Effector CD4-positive, alpha-beta T cell (primary cell): Measurements from ENCODE around the gene ATAD3C.
"Not testable (repeated sequence)": the region's sequence is repeated elsewhere in the genome, so short reads cannot be mapped to it uniquely, and the experiment has no call there.

Experiments
- DNase-seq: peaks from one replicate; pipeline ENCODE4 v3.0.0-alpha.2; 2020

ATAD3C gene

GRCh38 chr1:1451696-1452364 lies 2.3 kb downstream of the ATAD3C start:
- DNase-seq: no peak

DNA sequence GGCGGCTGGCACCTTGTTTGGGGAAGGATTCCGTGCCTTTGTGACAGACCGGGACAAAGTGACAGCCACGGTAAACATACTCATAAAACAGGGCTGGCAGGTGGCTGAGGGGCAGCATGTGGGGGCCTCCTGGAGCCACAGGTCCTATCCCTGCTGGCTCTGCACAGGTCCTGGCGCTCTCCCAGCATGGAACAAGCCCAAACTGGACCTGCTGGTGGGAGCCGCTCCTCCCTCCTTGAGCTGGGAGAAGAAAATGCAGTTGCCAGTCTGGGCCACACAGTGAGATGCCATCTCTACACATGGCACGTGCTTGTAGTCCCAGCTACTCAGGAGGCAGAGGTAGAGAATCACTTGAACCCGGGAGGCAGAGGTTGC lies 2.9 kb downstream of the ATAD3C start:
- DNase-seq: not testable (repeated sequence)

GRCh38 chr1:1452882-1453281 lies 3.4 kb downstream of the ATAD3C start:
- no peak for DNase-seq

DNA sequence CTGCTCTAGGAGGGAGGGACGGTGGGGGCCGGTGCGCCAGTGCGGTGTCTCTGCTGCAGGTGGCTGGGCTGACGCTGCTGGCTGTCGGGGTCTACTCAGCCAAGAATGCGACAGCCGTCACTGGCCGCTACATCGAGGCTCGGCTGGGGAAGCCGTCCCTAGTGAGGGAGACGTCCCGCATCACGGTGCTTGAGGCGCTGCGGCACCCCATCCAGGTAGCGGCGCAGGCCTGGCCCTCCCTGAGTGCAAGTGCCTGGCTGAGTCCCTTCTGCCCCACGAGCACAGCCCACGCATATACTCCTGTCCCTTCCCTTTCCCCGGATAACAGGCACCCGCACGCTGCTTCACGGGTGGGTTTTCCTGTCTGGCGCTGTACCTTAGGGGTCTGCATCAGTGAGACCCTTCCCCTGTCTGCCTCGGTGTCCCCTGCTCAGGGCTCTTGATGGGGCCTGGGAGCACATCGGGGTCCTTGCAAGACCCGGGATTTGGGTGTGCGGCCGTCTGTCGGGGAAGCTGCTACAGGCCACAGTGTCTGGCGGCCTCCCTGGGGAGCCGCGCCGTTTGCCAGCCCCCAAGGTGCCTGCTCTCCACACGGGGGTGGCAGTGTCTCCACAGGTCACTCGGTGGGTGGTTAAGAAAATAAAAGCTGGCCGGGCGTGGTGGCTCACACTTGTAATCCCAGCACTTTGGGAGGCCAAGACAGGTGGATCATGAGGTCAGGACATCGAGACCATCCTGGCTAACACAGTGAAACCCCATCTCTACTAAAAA lies 5.0 kb downstream of the ATAD3C start:
- not testable (repeated sequence) for DNase-seq

DNA sequence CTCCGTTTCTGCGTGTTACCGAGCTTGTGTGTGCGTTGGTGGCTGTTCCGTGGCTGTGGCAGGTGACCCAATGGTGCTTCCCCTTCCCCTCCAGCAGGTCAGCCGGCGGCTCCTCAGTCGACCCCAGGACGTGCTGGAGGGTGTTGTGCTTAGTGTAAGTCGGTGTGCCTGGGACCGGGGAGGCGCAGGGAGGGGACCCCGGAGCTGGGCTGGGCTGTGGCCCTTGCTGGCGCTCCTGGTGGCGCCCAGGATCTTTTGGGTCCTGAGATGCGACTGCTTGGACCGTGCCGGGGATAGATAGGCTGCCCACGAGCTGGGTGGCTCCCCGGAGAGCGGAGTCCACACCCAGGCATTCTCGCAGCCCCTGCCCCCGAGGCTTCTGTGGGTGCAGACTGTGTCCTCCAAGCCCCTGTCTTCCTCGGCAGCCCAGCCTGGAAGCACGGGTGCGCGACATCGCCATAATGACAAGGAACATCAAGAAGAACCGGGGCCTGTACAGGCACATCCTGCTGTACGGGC lies 5.9 kb downstream of the ATAD3C start:
- DNase-seq: no peak

GRCh38 chr1:1455934-1456333 lies 6.4 kb downstream of the ATAD3C start:
- DNase-seq: not testable (repeated sequence)

DNA sequence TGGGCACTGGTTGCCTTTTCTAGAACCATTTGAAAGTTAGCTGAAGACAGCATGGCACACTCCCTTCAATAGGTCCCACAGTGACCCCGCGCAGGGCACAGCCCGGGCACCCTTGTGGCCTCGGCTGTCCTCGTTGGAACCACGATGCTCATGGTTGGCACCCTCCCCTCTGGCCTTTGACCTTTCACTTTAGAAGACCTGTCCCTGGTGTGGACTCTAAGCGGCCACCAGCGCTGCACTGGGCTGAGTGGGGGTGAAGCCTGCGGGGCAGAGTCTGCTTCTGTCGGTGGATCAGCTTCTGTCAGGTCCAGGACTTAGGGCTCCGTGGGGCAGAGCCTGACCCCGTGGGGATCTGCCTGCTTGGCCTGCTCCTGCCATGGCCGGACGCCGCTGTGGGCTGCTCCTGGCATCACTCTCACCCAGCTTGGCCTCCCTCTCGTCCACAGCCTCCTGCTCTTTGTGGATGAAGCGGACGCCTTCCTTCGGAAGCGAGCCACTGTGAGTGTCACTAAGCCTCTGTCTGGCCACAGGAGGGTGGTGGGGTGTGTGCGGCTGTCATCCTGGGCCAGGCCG lies 7.3 kb downstream of the ATAD3C start:
- DNase-seq: not testable (repeated sequence)

DNA sequence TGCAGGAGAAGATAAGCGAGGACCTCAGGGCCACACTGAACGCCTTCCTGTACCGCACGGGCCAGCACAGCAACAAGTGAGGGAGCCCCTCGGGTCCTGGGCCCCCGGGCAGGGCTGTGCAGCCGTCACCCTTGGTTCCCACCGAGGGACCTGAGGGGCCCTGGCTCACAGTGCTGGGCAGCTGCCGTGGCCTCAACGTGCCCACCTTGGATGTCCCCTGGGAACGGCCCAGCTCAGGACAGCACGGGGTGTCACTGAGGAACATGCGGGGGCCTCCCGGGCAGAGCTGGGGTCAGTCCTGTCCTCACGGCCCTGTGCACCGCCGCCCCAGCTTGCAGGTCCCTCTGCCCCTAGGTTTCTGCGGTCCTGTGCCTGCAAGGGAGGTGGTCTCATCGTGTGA lies 9.7 kb downstream of the ATAD3C start:
- not testable (repeated sequence) for DNase-seq

GRCh38 chr1:1459711-1460110 lies 10.2 kb downstream of the ATAD3C start:
- DNase-seq: not testable (repeated sequence)

- DNase-seq: no peak
Observed at GRCh38 chr1:1460540-1461130, 11.1 kb downstream of the ATAD3C start.

DNA sequence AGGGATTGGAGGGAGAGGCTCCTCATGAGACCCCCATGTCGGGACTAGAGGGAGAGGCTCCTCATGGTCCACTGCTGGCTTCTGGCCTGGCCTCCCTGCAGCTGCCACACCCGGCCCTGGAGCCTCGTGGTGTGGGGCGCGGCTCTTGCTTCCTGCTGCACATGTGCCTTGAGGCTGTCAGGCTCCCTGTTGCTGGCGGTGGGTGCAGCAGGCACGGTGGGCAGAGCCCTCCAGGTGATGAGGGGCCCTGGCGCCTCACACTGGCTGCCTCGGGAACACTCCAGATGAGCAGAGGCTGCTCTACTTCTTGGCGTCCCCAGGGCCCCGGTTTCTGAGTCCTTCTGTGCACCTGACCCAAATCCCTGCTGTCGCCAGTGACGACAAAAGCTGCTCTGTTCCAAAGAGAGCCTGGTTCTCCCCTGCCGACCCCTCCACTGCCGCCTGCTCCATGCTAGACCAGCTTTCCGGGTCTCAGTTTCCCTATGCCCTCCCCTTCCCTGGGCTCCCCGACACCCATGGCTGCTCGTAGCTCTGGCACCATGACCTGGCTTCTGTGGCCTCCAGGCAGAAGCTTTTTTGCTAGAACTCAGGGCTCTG lies 12.3 kb downstream of the ATAD3C start:
- DNase-seq: no peak

- DNase-seq: no peak
Observed at GRCh38 chr1:1462318-1462966, 13.0 kb downstream of the ATAD3C start.

GRCh38 chr1:1463312-1463711 lies 13.8 kb downstream of the ATAD3C start:
- DNase-seq: no peak

DNA sequence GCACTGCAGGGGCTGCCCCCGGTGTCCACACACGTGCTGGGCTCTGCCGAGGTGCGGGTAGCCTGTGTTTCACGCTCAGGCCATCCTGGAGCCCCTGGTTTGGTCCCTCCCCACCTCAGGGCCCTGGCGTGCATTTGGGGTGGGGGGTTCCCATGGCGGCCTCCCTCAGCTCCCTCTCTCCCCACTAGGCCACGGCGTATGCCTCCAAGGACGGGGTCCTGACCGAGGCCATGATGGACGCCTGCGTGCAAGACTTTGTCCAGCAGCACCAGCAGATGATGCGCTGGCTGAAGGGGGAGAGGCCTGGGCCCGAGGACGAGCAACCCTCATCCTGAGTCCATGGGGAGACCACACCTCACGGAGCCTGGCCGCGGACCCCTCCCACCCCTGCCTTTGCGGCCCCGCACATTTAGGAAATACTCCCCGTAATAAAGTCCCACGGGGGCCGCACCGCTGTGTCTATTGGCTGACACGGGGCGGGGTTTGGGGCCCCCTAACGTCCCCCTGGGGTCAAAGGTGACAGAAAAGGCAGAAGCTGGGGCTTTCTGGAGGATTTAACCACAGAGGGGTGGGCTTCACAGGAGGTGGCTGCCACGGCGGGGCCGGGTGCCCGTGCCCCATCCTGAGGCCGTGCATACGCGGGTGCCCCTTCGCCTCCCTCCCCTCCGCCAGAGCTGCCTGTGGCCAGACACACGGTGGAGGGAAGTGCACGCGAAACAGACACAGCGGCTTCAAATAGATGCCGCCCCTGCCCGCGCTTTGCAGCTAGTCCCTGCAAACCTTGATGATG lies 18.9 kb downstream of the ATAD3C start:
- not testable (repeated sequence) for DNase-seq

GRCh38 chr1:1470626-1471388 lies 21.3 kb downstream of the ATAD3C start:
- DNase-seq: no peak

DNA sequence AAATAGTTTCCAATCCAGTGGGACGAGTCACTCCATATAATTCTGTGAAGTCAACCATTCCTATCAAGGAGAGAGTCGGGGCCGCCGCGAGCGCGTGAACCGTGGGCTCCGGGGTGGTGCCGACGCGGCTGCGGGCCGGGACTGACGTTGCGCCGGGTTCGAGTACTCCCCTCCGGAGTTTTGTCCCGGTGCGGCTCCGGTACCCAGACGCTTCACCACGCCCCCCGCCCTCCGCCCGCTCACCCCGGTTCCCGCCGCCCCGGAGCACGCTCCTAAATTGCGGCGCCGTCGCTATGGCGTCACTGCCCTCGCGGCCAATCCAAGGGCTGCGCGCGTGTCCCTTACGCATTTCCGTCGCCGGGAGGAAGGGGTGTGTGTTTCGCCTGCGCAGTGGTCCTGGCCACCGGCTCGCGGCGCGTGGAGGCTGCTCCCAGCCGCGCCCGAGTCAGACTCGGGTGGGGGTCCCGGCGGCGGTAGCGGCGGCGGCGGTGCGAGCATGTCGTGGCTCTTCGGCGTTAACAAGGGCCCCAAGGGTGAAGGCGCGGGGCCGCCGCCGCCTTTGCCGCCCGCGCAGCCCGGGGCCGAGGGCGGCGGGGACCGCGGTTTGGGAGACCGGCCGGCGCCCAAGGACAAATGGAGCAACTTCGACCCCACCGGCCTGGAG lies 22.0 kb downstream of the ATAD3C start, which contains the start of gene ATAD3B:
TSS of gene ATAD3B (plus strand) at position 377 of the 664 bp plus-strand sequence. CDS start at position 497, 120 bp downstream.
- peak; percentile 90 for DNase-seq

GRCh38 chr1:1472053-1472876 lies 22.8 kb downstream of the ATAD3C start:
- DNase-seq: peak; percentile 11

DNA sequence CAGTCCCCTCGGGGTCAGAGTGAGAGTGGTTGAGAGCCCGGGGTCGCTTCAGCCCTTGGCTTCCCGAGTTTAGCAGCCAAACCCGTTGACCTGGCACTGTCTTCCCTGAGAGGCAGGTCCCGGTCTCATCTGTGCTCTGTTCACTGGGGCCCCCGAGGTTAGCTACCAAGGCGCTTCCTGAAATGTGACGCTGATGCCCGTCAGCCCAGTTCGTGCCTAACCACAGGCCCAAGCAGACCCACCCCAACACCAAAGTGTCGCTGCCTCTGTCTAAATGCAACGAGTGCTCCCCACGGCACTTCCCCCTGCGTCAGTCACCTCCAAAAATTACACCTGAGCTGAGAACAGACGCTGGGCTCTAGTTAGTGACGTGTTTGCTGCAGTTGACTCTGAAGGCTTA lies 26.5 kb downstream of the ATAD3C start:
- DNase-seq: not testable (repeated sequence)

- no peak for DNase-seq
Observed at GRCh38 chr1:1477206-1477605, 27.7 kb downstream of the ATAD3C start.
